ENCODE measurements around the gene SERGEF.

- TF ChIP-seq CTCF (IDR thresholded peaks at IDR 0.05 in 8 of 11, conservative IDR thresholded peaks at IDR 0.05 in 3 of 11) (no peak), POLR2AphosphoS5 (IDR thresholded peaks at IDR 0.05) (no peak), POLR2A (IDR thresholded peaks at IDR 0.05) (no peak)
Observed at GRCh38 chr11:17753153-17753552, 259.7 kb downstream of the SERGEF start.

Measured in spleen (tissue), 7 donors.